ENCODE data around the gene RO60. TPM values are rescaled to one million over a fixed set of nuclear protein-coding genes. Genes with fewer than 3 reads are reported as not detected.

The RO60 gene
- total RNA-seq, 1 experiment from 2014 or later = 69.5 TPM

DNA sequence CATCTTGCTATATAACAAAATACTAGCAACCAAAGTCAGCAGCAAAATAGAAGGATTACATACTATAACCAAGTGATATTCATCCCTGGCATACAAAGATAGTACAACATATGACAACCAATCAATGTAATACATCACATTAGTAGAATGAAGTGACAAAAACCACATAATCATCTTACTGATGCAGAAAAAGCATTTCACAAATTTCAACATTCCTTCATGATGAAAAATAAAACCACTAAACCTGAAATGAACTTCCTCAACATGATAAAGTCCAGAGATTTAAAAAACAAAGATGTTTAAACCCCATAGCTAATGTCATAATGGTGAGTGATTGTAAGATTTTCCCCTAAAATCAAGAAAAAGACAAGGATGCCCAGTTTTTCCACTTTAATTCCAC is 18.6 kb downstream of the RO60 start (continued):
- no peak for TF ChIP-seq REST (IDR thresholded peaks at IDR 0.05; ENCODE audit: low read depth)
- TF ChIP-seq EGR1 (IDR thresholded peaks at IDR 0.05; ENCODE audit: low read depth) = no peak
- TF ChIP-seq POLR2AphosphoS5 (IDR thresholded peaks at IDR 0.05; ENCODE audit: low read depth, low read length) = no peak

DNA sequence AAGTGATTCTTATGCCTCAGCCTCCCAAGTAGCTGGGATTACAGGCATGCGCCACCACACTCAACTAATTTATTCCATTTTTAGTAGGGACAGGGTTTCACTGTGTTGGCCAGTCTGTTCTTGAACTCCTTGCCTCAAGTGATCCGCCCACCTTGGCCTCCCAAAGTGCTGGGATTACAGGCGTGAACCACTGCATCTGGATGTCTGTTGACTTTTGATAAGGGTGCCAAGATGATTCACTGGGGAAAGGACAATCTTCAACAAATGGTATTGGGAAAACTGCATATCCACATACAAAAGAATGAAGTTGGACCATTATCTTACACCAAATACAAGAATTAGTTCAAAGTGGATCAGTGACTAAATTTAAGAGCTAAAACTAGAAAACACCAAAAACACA is 19.8 kb downstream of the RO60 start:
- no peaks in the 10 kb centered on the region for H3K9me3 ChIP-seq (ENCODE audit: control insufficient read depth in 1 of 2, insufficient read depth in 1 of 2, low read depth in 1 of 2, low read length in 2 of 2)
- intact Hi-C loops (cut with micrococcal nuclease) = no loop called here
- RAD21 ChIA-PET (ENCODE audit: low non-redundant PET in 1 of 2, low total read pairs in 2 of 2, uncharacterized antibody in 2 of 2, unreplicated experiment in 2 of 2) = interaction anchor here in 1 of 2 experiments (0.7 kb wide), 1 partner anchor 42 kb away, joined by 6 read pairs; no protein-coding TSS in a partner anchor
- H3K9ac ChIP-seq (ENCODE audit: low read length) = no peak overlapping the region
- H3K4me1 ChIP-seq (ENCODE audit: control insufficient read depth in 1 of 2, insufficient read depth in 2 of 2, low read length in 2 of 2) = no peaks in the 10 kb centered on the region
- no peak for DNase-seq (ENCODE audit: low read depth, low spot score)
- H3K79me2 ChIP-seq (ENCODE audit: insufficient read depth, low read length) = peaks cover 12% of the 10 kb centered on the region
- no peak overlapping the region for H3K4me2 ChIP-seq (ENCODE audit: low read length)
- TF ChIP-seq ZFX (IDR thresholded peaks at IDR 0.05) (no peak), POLR2AphosphoS5 (IDR thresholded peaks at IDR 0.05; ENCODE audit: low read depth, low read length) (no peak), REST (IDR thresholded peaks at IDR 0.05; ENCODE audit: low read depth) (no peak), EGR1 (IDR thresholded peaks at IDR 0.05; ENCODE audit: low read depth) (no peak), POLR2A (IDR thresholded peaks at IDR 0.05; ENCODE audit: borderline replicate concordance, extremely low read depth, insufficient read depth, insufficient read length) (no peak), SP1 (IDR thresholded peaks at IDR 0.05; ENCODE audit: low read depth) (no peak)
- TF ChIP-seq, protein P1, sequence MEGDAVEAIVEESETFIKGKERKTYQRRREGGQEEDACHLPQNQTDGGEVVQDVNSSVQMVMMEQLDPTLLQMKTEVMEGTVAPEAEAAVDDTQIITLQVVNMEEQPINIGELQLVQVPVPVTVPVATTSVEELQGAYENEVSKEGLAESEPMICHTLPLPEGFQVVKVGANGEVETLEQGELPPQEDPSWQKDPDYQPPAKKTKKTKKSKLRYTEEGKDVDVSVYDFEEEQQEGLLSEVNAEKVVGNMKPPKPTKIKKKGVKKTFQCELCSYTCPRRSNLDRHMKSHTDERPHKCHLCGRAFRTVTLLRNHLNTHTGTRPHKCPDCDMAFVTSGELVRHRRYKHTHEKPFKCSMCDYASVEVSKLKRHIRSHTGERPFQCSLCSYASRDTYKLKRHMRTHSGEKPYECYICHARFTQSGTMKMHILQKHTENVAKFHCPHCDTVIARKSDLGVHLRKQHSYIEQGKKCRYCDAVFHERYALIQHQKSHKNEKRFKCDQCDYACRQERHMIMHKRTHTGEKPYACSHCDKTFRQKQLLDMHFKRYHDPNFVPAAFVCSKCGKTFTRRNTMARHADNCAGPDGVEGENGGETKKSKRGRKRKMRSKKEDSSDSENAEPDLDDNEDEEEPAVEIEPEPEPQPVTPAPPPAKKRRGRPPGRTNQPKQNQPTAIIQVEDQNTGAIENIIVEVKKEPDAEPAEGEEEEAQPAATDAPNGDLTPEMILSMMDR (IDR thresholded peaks at IDR 0.05 in 2 of 3, conservative IDR thresholded peaks at IDR 0.05 in 1 of 3; ENCODE audit: borderline replicate concordance in 1 of 3, insufficient read depth in 1 of 3, low read depth in 2 of 3, low read length in 2 of 3) = no peak
- no peak overlapping the region for H3K4me3 ChIP-seq (replicated peaks in 1 of 2; ENCODE audit: low read depth in 1 of 2, low read length in 2 of 2)
- H3K36me3 ChIP-seq (ENCODE audit: control insufficient read depth in 1 of 2, insufficient read depth in 2 of 2, low read length in 2 of 2) = peaks cover 37 to 54% of the 10 kb centered on the region in 2 experiments
- CTCF ChIA-PET = no interaction called here
- POLR2A ChIA-PET = no interaction called here
- no peaks in the 10 kb centered on the region for H4K20me1 ChIP-seq (ENCODE audit: insufficient read depth)
- H3K27me3 ChIP-seq (ENCODE audit: insufficient read depth, low read length) = no peaks in the 10 kb centered on the region
- H2AFZ ChIP-seq (ENCODE audit: low read depth, low read length, poor library complexity, severe bottlenecking) = no peak overlapping the region
- ATAC-seq = no peak
- no TSS peak for BruUV-seq (replicated peaks)
- H3K27ac ChIP-seq (ENCODE audit: low read depth, low read length) = no peak overlapping the region
- H3K9me2 ChIP-seq (ENCODE audit: insufficient read depth) = no peaks in the 10 kb centered on the region

Measured in HCT116 (cell line).